CD4-positive, alpha-beta T cell treated with Interleukin-12 subunit alpha and Interleukin-12 subunit beta, for 1 hour (primary cell): ENCODE results near the gene WWOX.

ENCODE experiments used
- DNase-seq: peaks from one replicate; pipeline ENCODE4 v3.0.0-alpha.2; 2020

Gene WWOX

GRCh38 chr16:79134300-79134699, 1034.8 kb downstream of the WWOX start:
- DNase-seq = no peak

GRCh38 chr16:79136955-79137354, 1037.5 kb downstream of the WWOX start:
- DNase-seq = no peak

- no peak for DNase-seq
Measured at GRCh38 chr16:79137426-79137939, 1038.0 kb downstream of the WWOX start.

GRCh38 chr16:79139799-79140198, 1040.3 kb downstream of the WWOX start:
- no peak for DNase-seq

- no peak for DNase-seq
Measured at GRCh38 chr16:79143026-79143425, 1043.6 kb downstream of the WWOX start.

- DNase-seq = no peak
Measured at GRCh38 chr16:79150151-79150550, 1050.7 kb downstream of the WWOX start.

GRCh38 chr16:79150632-79151310, 1051.3 kb downstream of the WWOX start:
- no peak for DNase-seq

GRCh38 chr16:79154086-79154485, 1054.6 kb downstream of the WWOX start:
- no peak for DNase-seq

- DNase-seq = no peak
Measured at GRCh38 chr16:79155471-79155870, 1056.0 kb downstream of the WWOX start.

- DNase-seq = no peak
Measured at GRCh38 chr16:79155904-79156303, 1056.5 kb downstream of the WWOX start.

- DNase-seq = no peak
Measured at GRCh38 chr16:79156761-79157160, 1057.3 kb downstream of the WWOX start.

- DNase-seq = no peak
Measured at GRCh38 chr16:79158337-79158736, 1058.9 kb downstream of the WWOX start.

GRCh38 chr16:79159261-79160049, 1060.0 kb downstream of the WWOX start:
- no peak for DNase-seq

- DNase-seq = no peak
Measured at GRCh38 chr16:79162977-79163376, 1063.5 kb downstream of the WWOX start.

- DNase-seq = no peak
Measured at GRCh38 chr16:79163691-79164387, 1064.4 kb downstream of the WWOX start.

- DNase-seq = no peak
Measured at GRCh38 chr16:79164388-79164995, 1065.0 kb downstream of the WWOX start.

GRCh38 chr16:79165079-79165478, 1065.6 kb downstream of the WWOX start:
- no peak for DNase-seq

- no peak for DNase-seq
Measured at GRCh38 chr16:79165506-79165905, 1066.1 kb downstream of the WWOX start.

GRCh38 chr16:79167893-79168292, 1068.4 kb downstream of the WWOX start:
- no peak for DNase-seq

- no peak for DNase-seq
Measured at GRCh38 chr16:79168321-79168720, 1068.9 kb downstream of the WWOX start.

- no peak for DNase-seq
Measured at GRCh38 chr16:79169239-79169638, 1069.8 kb downstream of the WWOX start.

- DNase-seq = no peak
Measured at GRCh38 chr16:79170555-79171246, 1071.2 kb downstream of the WWOX start.

- no peak for DNase-seq
Measured at GRCh38 chr16:79171504-79171903, 1072.0 kb downstream of the WWOX start.
